ENCODE measurements around the gene NOL3. TPM values are rescaled to one million over a fixed set of nuclear protein-coding genes. Genes with fewer than 3 reads are reported as not detected.

Gene NOL3
- total and polyA plus RNA-seq, 2 of the 13 experiments (the other 11 are each of a cell fraction or from before 2014, with no cell fraction given), result 5.7 to 20.5 TPM

DNA sequence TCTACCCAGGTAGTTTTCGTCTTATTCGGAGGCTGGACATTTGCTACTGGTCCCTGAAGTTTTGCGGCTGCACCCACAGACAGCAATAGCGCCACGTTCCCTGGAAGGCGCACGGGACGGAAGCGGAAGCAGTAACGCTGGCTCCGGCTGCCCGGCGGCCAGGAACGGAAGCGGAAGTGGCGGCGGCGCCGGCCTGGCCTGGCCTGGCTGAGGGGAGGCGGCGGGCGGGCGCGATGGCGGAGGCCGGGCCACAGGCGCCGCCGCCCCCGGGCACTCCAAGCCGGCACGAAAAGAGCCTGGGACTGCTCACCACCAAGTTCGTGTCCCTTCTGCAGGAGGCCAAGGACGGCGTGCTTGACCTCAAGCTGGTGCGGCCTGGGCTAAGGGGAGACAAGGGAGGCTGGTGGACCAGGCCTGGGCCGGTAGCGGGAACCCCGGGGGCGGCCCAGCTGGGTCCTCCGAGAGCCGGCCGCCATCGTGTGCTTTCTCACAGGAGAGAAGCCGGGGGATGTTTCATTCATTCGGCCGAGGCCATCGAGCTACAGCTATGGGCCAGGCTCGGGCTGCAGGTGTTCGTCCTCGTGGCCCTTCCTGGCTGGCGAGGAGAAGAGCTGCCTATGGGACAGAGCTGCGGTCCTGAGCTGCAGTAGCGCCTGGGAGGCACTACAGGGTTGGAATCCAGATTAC, 21.8 kb downstream of the NOL3 start, which contains the start of gene E2F4 (continued):
- 0 out of 2 replicates have a peak, but pooled peaks have one; percentile 9 for TF ChIP-seq HNRNPL (IDR thresholded peaks at IDR 0.05; ENCODE audit: low read depth, low read length)
- no peak for TF ChIP-seq CC2D1A (CRISPR knock-in tag; IDR thresholded peaks at IDR 0.05)
- no peak for TF ChIP-seq SYNCRIP (IDR thresholded peaks at IDR 0.05; ENCODE audit: insufficient read depth, low read depth, low read length)
- TF ChIP-seq ZNF660 (CRISPR knock-in tag; IDR thresholded peaks at IDR 0.05; ENCODE audit: borderline replicate concordance, low read depth), result no peak
- TF ChIP-seq ADNP (CRISPR knock-in tag; IDR thresholded peaks at IDR 0.05), result no peak
- peak; percentile 49; the same call in 1 of the 2 replicates for TF ChIP-seq NFYC (CRISPR knock-in tag; IDR thresholded peaks at IDR 0.05)
- peak; percentile 62; the same call in 1 of the 2 replicates for TF ChIP-seq SIN3B (IDR thresholded peaks at IDR 0.05; ENCODE audit: low read length)
- peak; percentile 84 for TF ChIP-seq ZNF547 (CRISPR knock-in tag; IDR thresholded peaks at IDR 0.05)
- no peak for TF ChIP-seq SNRNP70 (IDR thresholded peaks at IDR 0.05; ENCODE audit: low read depth, low read length)
- TF ChIP-seq SMAD3 (CRISPR knock-in tag; IDR thresholded peaks at IDR 0.05), result 0 out of 2 replicates have a peak, but pooled peaks have one; percentile 32
- TF ChIP-seq ZBTB40 (IDR thresholded peaks at IDR 0.05), result peak; percentile 70
- TF ChIP-seq ZBTB40 (CRISPR knock-in tag; IDR thresholded peaks at IDR 0.05), result peak; percentile 54; the same call in 1 of the 2 replicates
- TF ChIP-seq RARA (CRISPR knock-in tag; IDR thresholded peaks at IDR 0.05), result peak; percentile 42
- TF ChIP-seq EHMT2 (IDR thresholded peaks at IDR 0.05; ENCODE audit: borderline replicate concordance, low read depth, low read length), result no peak
- no peak for TF ChIP-seq NPAS2 (CRISPR knock-in tag; IDR thresholded peaks at IDR 0.05; ENCODE audit: borderline replicate concordance)
- no peak for TF ChIP-seq KLF9 (CRISPR knock-in tag; IDR thresholded peaks at IDR 0.05; ENCODE audit: low read depth)
- TF ChIP-seq FOXK1 (CRISPR knock-in tag; IDR thresholded peaks at IDR 0.05; ENCODE audit: borderline replicate concordance, low read depth), result peak; percentile 82
- TF ChIP-seq EEA1 (CRISPR knock-in tag; IDR thresholded peaks at IDR 0.05; ENCODE audit: borderline replicate concordance), result peak; percentile 99
- no peak for TF ChIP-seq JUN (CRISPR knock-in tag; IDR thresholded peaks at IDR 0.05)
- TF ChIP-seq NFE2L2 (IDR thresholded peaks at IDR 0.05; ENCODE audit: low read length), result no peak
- TF ChIP-seq AGO1 (IDR thresholded peaks at IDR 0.05; ENCODE audit: low read depth, low read length, poor library complexity, severe bottlenecking), result peak; percentile 50
- no peak for TF ChIP-seq ZBTB21 (CRISPR knock-in tag; IDR thresholded peaks at IDR 0.05)
- TF ChIP-seq RFXANK (CRISPR knock-in tag; IDR thresholded peaks at IDR 0.05), result no peak
- peak; percentile 41; the same call in 1 of the 2 replicates for TF ChIP-seq ZBTB20 (CRISPR knock-in tag; IDR thresholded peaks at IDR 0.05; ENCODE audit: borderline replicate concordance, low read depth)
